ENCODE measurements around the gene SLC13A4. TPM values are rescaled to one million over a fixed set of nuclear protein-coding genes. Genes with fewer than 3 reads are reported as not detected.

Gene SLC13A4
- total RNA-seq, 1 donor from 2014 or later = not detected

DNA sequence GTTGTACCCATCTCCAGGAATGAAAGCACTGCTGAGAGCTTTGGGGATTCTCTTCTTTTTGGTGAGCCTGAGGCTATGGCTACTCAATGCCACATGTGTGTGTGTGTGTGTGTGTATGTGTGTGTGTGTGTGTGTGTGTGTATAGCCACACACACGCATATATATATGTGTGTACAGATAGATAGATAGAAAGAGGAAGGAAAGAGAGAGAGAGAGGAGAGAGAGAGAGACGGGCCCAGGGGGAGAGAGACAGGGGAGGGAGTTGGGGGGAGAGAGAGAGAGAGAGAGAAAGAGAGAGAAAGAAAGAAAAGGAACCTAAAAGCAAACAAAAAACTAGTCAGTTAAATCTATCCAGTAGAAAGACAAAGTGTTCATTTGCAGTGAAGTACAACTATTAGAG is 8.3 kb downstream of the SLC13A4 start:
- TF ChIP-seq, protein P1, sequence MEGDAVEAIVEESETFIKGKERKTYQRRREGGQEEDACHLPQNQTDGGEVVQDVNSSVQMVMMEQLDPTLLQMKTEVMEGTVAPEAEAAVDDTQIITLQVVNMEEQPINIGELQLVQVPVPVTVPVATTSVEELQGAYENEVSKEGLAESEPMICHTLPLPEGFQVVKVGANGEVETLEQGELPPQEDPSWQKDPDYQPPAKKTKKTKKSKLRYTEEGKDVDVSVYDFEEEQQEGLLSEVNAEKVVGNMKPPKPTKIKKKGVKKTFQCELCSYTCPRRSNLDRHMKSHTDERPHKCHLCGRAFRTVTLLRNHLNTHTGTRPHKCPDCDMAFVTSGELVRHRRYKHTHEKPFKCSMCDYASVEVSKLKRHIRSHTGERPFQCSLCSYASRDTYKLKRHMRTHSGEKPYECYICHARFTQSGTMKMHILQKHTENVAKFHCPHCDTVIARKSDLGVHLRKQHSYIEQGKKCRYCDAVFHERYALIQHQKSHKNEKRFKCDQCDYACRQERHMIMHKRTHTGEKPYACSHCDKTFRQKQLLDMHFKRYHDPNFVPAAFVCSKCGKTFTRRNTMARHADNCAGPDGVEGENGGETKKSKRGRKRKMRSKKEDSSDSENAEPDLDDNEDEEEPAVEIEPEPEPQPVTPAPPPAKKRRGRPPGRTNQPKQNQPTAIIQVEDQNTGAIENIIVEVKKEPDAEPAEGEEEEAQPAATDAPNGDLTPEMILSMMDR (conservative IDR thresholded peaks at IDR 0.05; ENCODE audit: low read depth, low read length) = no peak
- DNase-seq (ENCODE audit: low read depth) = no peak
- no peak overlapping the region for H3K4me3 ChIP-seq (ENCODE audit: low read depth, low read length)

GRCh38 chr7:135718794-135719437 is 9.1 kb downstream of the SLC13A4 start:
- TF ChIP-seq, protein P1 (conservative IDR thresholded peaks at IDR 0.05; ENCODE audit: low read depth, low read length) = no peak
- no peak for DNase-seq (ENCODE audit: low read depth)
- no peak overlapping the region for H3K4me3 ChIP-seq (ENCODE audit: low read depth, low read length)

DNA sequence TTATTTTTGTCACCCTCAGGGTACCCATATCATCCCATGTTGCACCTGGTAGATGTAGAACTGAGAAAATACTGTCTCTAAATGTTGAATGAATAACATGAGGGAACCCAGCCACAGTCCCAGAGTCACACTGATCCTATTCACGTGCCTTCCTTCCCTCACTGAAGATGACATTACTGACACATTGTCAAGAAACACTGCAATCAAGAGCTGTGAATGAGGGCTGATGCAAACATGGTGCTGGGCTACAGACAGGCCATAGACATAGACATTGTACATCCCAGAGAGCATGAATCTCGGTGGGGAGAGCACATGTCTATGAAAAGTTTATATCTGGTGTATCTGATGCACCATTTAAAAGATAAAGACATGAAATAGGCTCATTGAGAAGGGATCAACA is 9.8 kb downstream of the SLC13A4 start:
- DNase-seq (ENCODE audit: low read depth) = no peak
- no peak overlapping the region for H3K4me3 ChIP-seq (ENCODE audit: low read depth, low read length)
- TF ChIP-seq, protein P1 (conservative IDR thresholded peaks at IDR 0.05; ENCODE audit: low read depth, low read length) = no peak

DNA sequence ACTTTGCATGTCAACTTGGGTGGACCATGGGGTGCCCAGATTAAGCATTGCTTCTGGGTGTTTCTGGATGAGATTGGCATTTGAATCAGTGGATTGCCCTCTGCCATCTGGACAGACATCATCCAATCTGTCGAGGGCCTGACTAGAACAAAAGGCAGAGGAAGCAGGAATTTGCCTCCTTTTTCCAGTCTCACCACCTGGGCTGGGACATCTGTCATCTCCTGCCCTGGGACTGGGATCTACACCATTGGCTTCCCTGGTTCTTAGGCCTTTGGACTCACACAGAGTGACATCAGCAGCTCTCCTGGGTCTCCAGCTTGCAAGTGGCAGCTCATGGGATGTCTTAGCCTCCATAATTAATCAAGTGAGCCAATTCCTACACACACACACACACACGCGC is 10.3 kb downstream of the SLC13A4 start:
- H3K4me3 ChIP-seq (ENCODE audit: low read depth, low read length) = no peak overlapping the region
- no peak for DNase-seq (ENCODE audit: low read depth)
- TF ChIP-seq, protein P1 (conservative IDR thresholded peaks at IDR 0.05; ENCODE audit: low read depth, low read length) = no peak

DNA sequence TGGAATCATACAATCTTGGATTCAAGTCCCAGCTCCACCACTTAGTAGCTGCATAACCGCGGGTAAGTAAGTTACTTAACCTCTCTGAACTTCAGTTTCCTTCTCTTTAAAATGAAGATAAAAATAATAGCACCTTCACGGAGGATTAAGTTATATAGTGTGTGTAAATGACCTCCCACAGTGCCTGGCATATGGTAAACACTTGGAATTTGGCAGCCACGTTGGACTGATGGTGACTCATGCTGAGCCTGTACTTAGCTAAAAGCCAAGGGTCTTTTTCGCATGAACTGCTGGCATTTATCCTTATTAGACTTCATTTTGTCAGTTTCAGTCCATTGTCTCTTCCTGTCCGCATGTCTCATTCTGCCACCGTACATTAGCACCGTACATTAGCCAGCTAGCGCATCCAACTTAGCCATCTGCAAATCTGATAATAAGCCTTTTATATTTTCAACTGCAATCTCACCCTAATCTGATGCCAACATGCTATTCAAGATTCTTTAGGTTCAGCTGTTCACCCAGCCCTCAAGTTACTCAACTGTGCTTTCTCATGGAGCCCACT is 11.2 kb downstream of the SLC13A4 start:
- TF ChIP-seq, protein P1 (conservative IDR thresholded peaks at IDR 0.05; ENCODE audit: low read depth, low read length) = no peak
- no peak overlapping the region for H3K4me3 ChIP-seq (ENCODE audit: low read depth, low read length)
- DNase-seq (ENCODE audit: low read depth) = peak; percentile 33

DNA sequence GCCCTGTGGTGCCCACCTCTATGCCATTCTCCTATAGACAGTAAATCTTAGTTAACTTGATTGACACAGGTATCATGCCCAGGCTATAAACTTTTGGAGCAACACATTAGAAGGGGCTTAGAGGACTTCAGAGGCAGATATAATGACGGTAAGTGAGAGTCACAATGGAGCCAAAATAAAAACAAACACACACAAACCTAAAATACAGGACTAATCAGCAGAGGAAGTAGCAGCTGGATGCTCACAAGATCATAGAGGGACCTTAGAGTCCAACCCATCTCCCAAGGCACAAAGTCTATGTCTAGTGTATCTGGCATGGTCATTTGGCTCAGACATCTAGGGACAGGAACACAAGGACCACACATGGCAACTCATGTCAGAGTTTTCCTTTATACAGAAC is 12.3 kb downstream of the SLC13A4 start:
- DNase-seq (ENCODE audit: low read depth) = no peak
- no peak overlapping the region for H3K4me3 ChIP-seq (ENCODE audit: low read depth, low read length)
- TF ChIP-seq, protein P1 (conservative IDR thresholded peaks at IDR 0.05; ENCODE audit: low read depth, low read length) = no peak

DNA sequence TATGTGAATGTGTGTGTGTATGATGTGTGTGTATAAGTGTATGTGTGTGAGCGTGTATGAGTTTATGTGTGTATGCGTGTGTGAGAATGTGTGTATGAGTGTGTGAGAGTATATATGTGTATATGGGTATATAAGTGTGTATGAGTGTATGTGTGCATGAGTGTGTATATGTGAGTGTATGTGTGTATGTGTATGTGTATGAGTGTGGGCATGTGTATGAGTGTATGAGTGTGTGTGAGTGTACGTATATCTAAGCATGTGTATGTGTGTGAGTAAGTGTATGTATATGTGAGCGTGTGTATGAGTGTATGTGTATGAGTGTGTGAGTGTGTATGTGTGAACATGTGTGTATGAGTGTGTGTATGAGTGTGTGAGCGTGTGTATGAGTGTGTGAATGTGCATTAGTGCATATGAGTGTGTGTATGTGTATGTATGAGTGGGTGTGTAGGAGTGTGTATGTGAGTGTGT is 12.9 kb downstream of the SLC13A4 start:
- H3K4me3 ChIP-seq (ENCODE audit: low read depth, low read length) = no peak overlapping the region
- no peak for DNase-seq (ENCODE audit: low read depth)
- TF ChIP-seq, protein P1 (conservative IDR thresholded peaks at IDR 0.05; ENCODE audit: low read depth, low read length) = no peak
